OCI-M2 (cell line): ENCODE measurements around the gene MPL.

ENCODE experiments used
- DNase-seq: peaks from one replicate; lab custom pipeline; 2025; ENCODE audit not compliant: unreplicated experiment; lab: John Stamatoyannopoulos, UW

The MPL gene

GRCh38 chr1:43305926-43306687, 31.5 kb upstream of the MPL start:
- no peak for DNase-seq

- no peak for DNase-seq
Measured at GRCh38 chr1:43306688-43307457, 30.7 kb upstream of the MPL start.

GRCh38 chr1:43307458-43308158, 30.0 kb upstream of the MPL start:
- no peak for DNase-seq

GRCh38 chr1:43308635-43309404, 28.8 kb upstream of the MPL start:
- DNase-seq, result no peak

GRCh38 chr1:43309405-43310025, 28.1 kb upstream of the MPL start:
- no peak for DNase-seq

GRCh38 chr1:43311521-43311920, 26.1 kb upstream of the MPL start:
- no peak for DNase-seq

GRCh38 chr1:43312212-43312623, 25.4 kb upstream of the MPL start:
- DNase-seq, result no peak

GRCh38 chr1:43312663-43313515, 24.7 kb upstream of the MPL start:
- DNase-seq, result no peak

- DNase-seq, result no peak
Measured at GRCh38 chr1:43313771-43314170, 23.8 kb upstream of the MPL start.

GRCh38 chr1:43314233-43314632, 23.4 kb upstream of the MPL start:
- no peak for DNase-seq

GRCh38 chr1:43315481-43315880, 22.1 kb upstream of the MPL start:
- no peak for DNase-seq

GRCh38 chr1:43315963-43316737, 21.5 kb upstream of the MPL start:
- no peak for DNase-seq

GRCh38 chr1:43316738-43317520, 20.7 kb upstream of the MPL start:
- no peak for DNase-seq

- no peak for DNase-seq
Measured at GRCh38 chr1:43317817-43318471, 19.7 kb upstream of the MPL start.

GRCh38 chr1:43318831-43319230, 18.8 kb upstream of the MPL start:
- no peak for DNase-seq

GRCh38 chr1:43319288-43319687, 18.3 kb upstream of the MPL start:
- DNase-seq, result no peak

GRCh38 chr1:43319766-43320165, 17.9 kb upstream of the MPL start:
- DNase-seq, result no peak
